Endothelial cell of umbilical vein (primary cell): ENCODE data around the gene LONRF2.
A peak's percentile ranks its signal among the peaks of the same experiment; 100 is the strongest.

Experiments
- CTCF ChIP-seq, 2 donors: IDR thresholded peaks; 1 replicate in 1 of 2; 2 replicates in 1 of 2; pipeline ENCODE4 v1.5.1; 2011; ENCODE audit warnings: low read length in 2 of 2, mild to moderate bottlenecking in 2 of 2, moderate library complexity in 2 of 2, control low read depth in 1 of 2, inconsistent platforms in 1 of 2, low read depth in 1 of 2; ENCODE audit not compliant: insufficient read depth in 1 of 2; ENCODE audit errors: extremely low read depth in 1 of 2
- POLR2A ChIP-seq: IDR thresholded peaks from 2 replicates; pipeline ENCODE4 v1.6.1; 2012; ENCODE audit warnings: low read depth, mild to moderate bottlenecking, control low read depth, low read length

GRCh38 chr2:100262555-100263320 lies 59.6 kb downstream of the LONRF2 start:
- TF ChIP-seq CTCF (IDR thresholded peaks at IDR 0.05; ENCODE audit: extremely low read depth in 1 of 2, insufficient read depth in 1 of 2, low read depth in 1 of 2, low read length in 2 of 2) (peak; percentile 92 to 94), POLR2A (no peak)
